Stimulated activated CD4-positive, alpha-beta T cell treated with anti-CD3 and anti-CD28 coated beads, TNF-alpha, amount 100 ng/mL, for 1 hour (primary cell): ENCODE results near the gene PIP5K1A.
"Not testable (repeated sequence)": the region's sequence is repeated elsewhere in the genome, so short reads cannot be mapped to it uniquely, and the experiment has no call there.

Experiments
- DNase-seq, 3 donors: peaks; one replicate each; pipeline ENCODE4 v3.0.0-alpha.2; 2020; ENCODE audit warnings: low read depth in 3 of 3, low spot score in 1 of 3

The PIP5K1A gene

GRCh38 chr1:151251656-151252470, 53.5 kb downstream of the PIP5K1A start:
- peak; percentile 20 to 38 (median 21) for DNase-seq

DNA sequence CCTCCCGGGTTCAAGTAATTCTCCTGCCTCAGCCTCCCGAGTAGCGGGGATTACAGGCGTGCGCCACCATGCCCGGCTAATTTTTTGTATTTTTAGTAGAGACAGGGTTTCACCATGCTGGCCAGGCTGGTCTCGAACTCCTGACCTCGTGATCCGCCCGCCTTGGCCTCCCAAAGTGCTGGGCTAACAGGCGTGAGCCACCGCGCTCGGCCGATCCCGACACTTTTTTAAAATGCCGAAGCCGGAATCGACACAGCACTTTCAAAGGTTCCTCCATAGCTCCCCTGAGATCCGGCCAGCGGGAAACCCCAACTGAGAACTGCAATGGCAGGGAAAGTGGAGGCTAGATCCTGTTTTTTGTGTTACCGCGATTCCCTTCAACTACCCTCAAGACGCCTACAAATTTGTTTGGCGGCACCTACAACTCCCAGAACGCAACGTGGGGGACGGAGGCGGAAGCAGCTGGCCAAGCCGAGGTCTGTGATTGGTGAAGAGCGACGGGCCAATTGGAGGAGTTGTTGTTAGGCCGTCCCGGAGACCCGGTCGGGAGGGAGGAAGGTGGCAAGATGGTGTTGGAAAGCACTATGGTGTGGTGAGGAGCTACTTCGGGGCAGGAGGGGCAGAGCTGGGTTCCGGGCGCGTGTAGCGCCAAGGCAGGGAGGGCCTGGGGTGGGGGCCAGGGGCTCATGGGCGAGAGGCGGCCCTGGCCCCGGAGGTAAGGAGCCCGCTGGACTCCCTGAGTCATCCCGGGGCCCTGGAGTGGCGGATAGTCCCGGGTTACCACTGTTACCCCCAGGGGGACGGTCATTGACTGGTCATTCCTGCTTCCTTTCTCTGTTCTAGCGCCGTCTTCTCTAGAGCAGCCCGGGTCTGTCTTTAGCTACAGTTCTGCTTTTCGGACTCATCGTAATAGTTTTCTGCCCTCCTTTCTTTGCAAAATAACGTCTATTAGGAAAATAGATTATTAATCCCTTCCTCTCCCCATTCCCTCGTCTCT, 56.2 kb downstream of the PIP5K1A start, which contains the start of gene PSMD4:
Gene PSMD4, plus strand, starts transcription at position 518 of the 997 bp plus-strand sequence. Its CDS starts 49 bp downstream, at position 567.
- peak; percentile 84 to 86 (median 84) for DNase-seq

GRCh38 chr1:151255381-151255780, 57.0 kb downstream of the PIP5K1A start:
- no peak for DNase-seq

- no peak for DNase-seq
Observed at GRCh38 chr1:151259351-151259750, 61.0 kb downstream of the PIP5K1A start.

DNA sequence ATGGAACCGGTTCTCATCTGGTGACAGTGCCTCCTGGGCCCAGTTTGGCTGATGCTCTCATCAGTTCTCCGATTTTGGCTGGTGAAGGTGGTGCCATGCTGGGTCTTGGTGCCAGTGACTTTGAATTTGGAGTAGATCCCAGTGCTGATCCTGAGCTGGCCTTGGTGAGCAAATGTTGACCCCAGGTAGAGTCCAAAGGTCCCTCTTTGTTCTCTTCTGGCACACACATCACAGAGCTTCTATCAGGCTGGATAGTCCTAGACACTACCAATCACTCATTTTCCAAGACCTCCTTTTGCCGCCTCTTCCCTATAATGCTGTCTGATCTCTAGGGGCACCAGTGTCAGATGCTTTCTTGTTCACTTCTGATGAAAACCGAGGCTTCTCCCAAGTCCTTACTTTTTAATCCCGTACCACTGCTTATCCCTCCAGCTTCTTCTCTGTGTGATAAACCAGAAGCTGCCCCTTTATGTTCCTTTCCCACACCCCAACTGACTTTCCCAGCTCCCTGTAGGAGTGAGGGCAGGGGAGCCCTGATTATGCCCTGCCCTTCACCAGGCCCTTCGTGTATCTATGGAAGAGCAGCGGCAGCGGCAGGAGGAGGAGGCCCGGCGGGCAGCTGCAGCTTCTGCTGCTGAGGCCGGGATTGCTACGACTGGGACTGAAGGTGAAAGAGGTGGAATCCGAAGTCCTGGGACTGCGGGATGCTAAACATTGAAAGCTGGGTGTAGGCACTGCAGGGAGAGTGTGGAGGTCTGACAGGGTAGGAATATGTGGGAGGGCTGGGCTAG, 67.3 kb downstream of the PIP5K1A start:
- DNase-seq, result no peak

DNA sequence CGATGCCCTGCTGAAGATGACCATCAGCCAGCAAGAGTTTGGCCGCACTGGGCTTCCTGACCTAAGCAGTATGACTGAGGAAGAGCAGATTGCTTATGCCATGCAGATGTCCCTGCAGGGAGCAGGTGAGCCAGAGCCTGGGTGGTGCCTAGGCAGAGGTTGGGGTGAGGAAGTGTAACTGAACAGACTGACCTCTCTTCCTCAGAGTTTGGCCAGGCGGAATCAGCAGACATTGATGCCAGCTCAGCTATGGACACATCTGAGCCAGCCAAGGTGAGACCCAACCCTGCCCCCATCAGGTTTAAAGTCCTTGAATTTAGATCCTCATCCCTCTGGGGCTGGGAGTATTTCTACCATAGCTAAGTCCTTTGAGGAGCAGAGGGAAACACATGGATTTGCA, 68.0 kb downstream of the PIP5K1A start:
- no peak for DNase-seq

DNA sequence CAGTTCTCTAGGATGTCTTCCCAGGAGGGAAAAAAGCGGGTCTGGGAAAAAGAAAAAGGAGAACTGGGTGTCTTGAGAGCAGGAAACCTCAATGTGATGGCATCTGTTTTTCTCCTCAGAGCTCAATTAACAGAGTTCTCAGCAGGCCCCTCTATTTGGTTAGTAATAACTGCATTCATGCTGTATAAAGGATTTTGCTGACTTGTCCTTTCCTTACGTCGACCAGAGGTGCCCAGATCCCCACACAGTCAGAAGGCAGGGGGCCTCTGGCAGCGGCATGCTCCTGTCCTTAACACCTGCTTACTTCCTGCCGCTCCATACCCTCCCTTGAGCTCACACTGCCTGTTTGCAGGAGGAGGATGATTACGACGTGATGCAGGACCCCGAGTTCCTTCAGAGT, 68.5 kb downstream of the PIP5K1A start:
- DNase-seq, result no peak

- DNase-seq, result no peak
Observed at GRCh38 chr1:151267760-151268159, 69.4 kb downstream of the PIP5K1A start.

- no peak for DNase-seq
Observed at GRCh38 chr1:151273924-151274466, 75.6 kb downstream of the PIP5K1A start.

GRCh38 chr1:151275341-151275740, 77.0 kb downstream of the PIP5K1A start:
- DNase-seq, result not testable (repeated sequence)

- no peak for DNase-seq
Observed at GRCh38 chr1:151277249-151277648, 78.9 kb downstream of the PIP5K1A start.

GRCh38 chr1:151281225-151281968, 83.0 kb downstream of the PIP5K1A start:
- DNase-seq, result peak; percentile 83 to 95 (median 95)

GRCh38 chr1:151281969-151282882, 83.9 kb downstream of the PIP5K1A start, which contains the start of gene ZNF687:
ZNF687 (plus strand) TSS chr1:151282299; CDS start chr1:151286292, 3,993 bp downstream.
- peak; percentile 92 to 96 (median 96) for DNase-seq

GRCh38 chr1:151282883-151283725, 84.8 kb downstream of the PIP5K1A start:
- peak in 1 of 3 donors; percentile 7 for DNase-seq

DNA sequence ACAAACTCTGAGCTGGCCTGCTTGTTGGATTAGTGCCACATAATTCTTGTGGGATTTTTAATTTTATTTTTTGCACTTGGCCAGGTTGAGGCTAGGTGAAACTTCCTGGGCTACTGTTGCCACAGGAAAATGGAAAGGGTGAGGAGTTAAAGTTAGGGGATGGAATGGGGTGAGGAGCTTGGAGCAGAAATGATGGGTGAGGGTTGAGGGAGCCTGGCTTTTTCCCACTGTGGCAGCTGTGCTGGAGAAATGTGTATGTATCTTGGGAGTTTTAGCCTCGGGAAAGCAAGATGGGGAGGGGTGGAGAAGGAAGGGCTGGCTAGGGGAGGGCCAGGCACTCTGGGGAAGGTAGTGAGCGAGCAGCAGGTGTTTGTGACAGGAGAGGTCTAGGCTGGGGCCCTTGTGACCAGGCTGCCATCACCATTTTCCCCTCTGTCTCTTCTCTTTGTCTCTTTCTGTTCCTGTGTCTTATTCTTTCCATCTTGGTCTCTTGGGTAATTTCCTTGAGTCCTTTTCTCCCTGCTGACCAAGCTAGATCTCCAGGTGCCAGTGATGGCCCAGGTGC, 85.7 kb downstream of the PIP5K1A start:
- no peak for DNase-seq

GRCh38 chr1:151286619-151287340, 88.4 kb downstream of the PIP5K1A start:
- no peak for DNase-seq

DNA sequence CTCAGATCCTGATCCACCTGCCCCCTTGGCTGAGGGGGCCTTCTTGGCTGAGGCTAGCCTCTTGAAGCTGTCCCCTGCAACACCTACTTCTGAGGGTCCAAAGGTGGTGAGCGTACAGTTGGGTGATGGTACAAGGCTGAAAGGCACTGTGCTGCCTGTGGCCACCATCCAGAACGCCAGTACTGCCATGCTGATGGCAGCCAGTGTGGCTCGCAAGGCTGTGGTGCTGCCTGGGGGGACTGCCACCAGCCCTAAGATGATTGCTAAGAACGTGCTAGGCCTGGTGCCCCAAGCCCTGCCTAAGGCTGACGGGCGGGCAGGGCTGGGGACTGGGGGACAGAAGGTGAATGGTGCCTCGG, 89.0 kb downstream of the PIP5K1A start:
- DNase-seq, result no peak
